ENCODE results near the gene SH3BP4. TPM values are rescaled to one million over a fixed set of nuclear protein-coding genes. Genes with fewer than 3 reads are reported as not detected.

The SH3BP4 gene
- total and polyA plus RNA-seq, 10 of the 15 experiments (the other 5 are each of a cell fraction or from before 2014, with no cell fraction given), result 0.03 to 0.36 TPM; not detected in 8

DNA sequence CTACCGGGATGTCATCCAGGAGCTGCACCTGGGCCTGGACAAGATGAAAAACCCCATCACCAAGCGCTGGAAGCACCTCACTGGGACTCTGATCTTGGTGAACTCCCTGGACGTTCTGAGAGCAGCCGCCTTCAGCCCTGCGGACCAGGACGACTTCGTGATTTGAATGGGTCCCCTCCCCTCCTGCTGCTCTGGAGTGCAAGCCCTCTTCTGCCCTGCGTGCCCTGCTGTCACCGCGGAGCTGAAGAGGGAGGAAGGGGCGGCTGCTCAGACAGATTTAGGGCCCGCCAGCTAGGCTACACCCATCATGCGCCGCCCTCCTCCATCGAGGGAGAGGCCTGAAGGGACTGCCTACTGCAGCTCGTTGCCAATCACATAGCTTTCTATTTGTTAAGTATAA is 101.8 kb downstream of the SH3BP4 start:
- Histone ChIP-seq H2AFZ (ENCODE audit: control insufficient read depth, low read depth, low read length) (no peak overlapping the region), H3K36me3 (ENCODE audit: control insufficient read depth in 2 of 2, insufficient read depth in 2 of 2, low read length in 1 of 2) (no peaks in the 10 kb centered on the region), H3K27me3 (replicated peaks in 1 of 2; ENCODE audit: control insufficient read depth in 2 of 2, insufficient read depth in 2 of 2, low read length in 1 of 2) (no peaks in the 10 kb centered on the region; a peak in 1 of 4 replicates), H3K27ac (ENCODE audit: control insufficient read depth, insufficient read depth) (no peak overlapping the region), H3K4me1 (ENCODE audit: control insufficient read depth, insufficient read depth, low read length) (no peaks in the 10 kb centered on the region), H4K20me1 (ENCODE audit: control insufficient read depth, insufficient read depth) (no peaks in the 10 kb centered on the region), H3K9ac (ENCODE audit: control insufficient read depth, insufficient read depth, low read length) (no peak overlapping the region), H3K4me2 (ENCODE audit: control insufficient read depth, insufficient read depth) (no peak overlapping the region), H3K9me3 (replicated peaks; ENCODE audit: control insufficient read depth, insufficient read depth, low read length) (no peaks in the 10 kb centered on the region), H3K79me2 (ENCODE audit: control insufficient read depth, insufficient read depth, low read length) (no peaks in the 10 kb centered on the region), H3K4me3 (no peak overlapping the region)
- no peak for DNase-seq (ENCODE audit: low read depth, low spot score)
- ChIA-PET RAD21 (ENCODE audit: unreplicated experiment) (no interaction called here), SMC1A (ENCODE audit: uncharacterized antibody, unreplicated experiment) (interaction anchor here (0.5 kb wide), 1 partner anchor 62 kb away, joined by 3 read pairs; no protein-coding TSS in a partner anchor), POLR2A (no interaction called here), CTCF (interaction anchor here (0.6 kb wide), 1 partner anchor 235 kb away, joined by 3 read pairs; no protein-coding TSS in a partner anchor)
- in situ Hi-C loops (cut with MboI) (no loop called here), intact Hi-C loops (cut with micrococcal nuclease; ENCODE audit: unreplicated experiment) (no loop called here)
- ATAC-seq, result no peak
- TF ChIP-seq HDAC6 (IDR thresholded peaks at IDR 0.05; ENCODE audit: unreplicated experiment) (no peak), SMC3 (IDR thresholded peaks at IDR 0.05; ENCODE audit: borderline replicate concordance, low read length) (no peak), ASH2L (IDR thresholded peaks at IDR 0.05; ENCODE audit: borderline replicate concordance, low read depth) (no peak), ZNF274 (IDR thresholded peaks at IDR 0.05; ENCODE audit: insufficient read depth, insufficient read length) (no peak), YY1 (IDR thresholded peaks at IDR 0.05; ENCODE audit: low read depth, low read length) (no peak), POLR2A (IDR thresholded peaks at IDR 0.05; ENCODE audit: low read depth, low read length) (no peak), ZSCAN29 (IDR thresholded peaks at IDR 0.05) (no peak), DPF2 (IDR thresholded peaks at IDR 0.05) (no peak), FOXK2 (IDR thresholded peaks at IDR 0.05) (no peak), WRNIP1 (IDR thresholded peaks at IDR 0.05; ENCODE audit: borderline replicate concordance, low read depth, low read length) (no peak), SP1 (IDR thresholded peaks at IDR 0.05; ENCODE audit: low read depth, low read length) (no peak), ZNF384 (IDR thresholded peaks at IDR 0.05; ENCODE audit: borderline replicate concordance, low read depth, low read length) (no peak), NR2C1 (IDR thresholded peaks at IDR 0.05) (no peak), SMARCA5 (IDR thresholded peaks at IDR 0.05) (no peak), KDM1A (IDR thresholded peaks at IDR 0.05; ENCODE audit: borderline replicate concordance) (no peak), PML (IDR thresholded peaks at IDR 0.05; ENCODE audit: low read length) (no peak)
- TF ChIP-seq, protein P1, sequence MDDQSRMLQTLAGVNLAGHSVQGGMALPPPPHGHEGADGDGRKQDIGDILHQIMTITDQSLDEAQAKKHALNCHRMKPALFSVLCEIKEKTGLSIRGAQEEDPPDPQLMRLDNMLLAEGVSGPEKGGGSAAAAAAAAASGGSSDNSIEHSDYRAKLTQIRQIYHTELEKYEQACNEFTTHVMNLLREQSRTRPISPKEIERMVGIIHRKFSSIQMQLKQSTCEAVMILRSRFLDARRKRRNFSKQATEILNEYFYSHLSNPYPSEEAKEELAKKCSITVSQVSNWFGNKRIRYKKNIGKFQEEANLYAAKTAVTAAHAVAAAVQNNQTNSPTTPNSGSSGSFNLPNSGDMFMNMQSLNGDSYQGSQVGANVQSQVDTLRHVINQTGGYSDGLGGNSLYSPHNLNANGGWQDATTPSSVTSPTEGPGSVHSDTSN (IDR thresholded peaks at IDR 0.05; ENCODE audit: insufficient replicate concordance, low read depth, low read length), result no peak
- TF ChIP-seq, protein P2, sequence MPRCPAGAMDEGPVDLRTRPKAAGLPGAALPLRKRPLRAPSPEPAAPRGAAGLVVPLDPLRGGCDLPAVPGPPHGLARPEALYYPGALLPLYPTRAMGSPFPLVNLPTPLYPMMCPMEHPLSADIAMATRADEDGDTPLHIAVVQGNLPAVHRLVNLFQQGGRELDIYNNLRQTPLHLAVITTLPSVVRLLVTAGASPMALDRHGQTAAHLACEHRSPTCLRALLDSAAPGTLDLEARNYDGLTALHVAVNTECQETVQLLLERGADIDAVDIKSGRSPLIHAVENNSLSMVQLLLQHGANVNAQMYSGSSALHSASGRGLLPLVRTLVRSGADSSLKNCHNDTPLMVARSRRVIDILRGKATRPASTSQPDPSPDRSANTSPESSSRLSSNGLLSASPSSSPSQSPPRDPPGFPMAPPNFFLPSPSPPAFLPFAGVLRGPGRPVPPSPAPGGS (IDR thresholded peaks at IDR 0.05; ENCODE audit: borderline replicate concordance, insufficient read depth, low read depth, low read length, poor library complexity, severe bottlenecking), result no peak
- WGBS (ENCODE audit: insufficient coverage, insufficient replicate concordance, low lambda C conversion rate, missing lambda C conversion rate), result 40% methylated on average over 14 of the region's 16 CpGs
- FAIRE-seq, result no peak
- BruUV-seq (replicated peaks), result no TSS peak

Data from GM12878 (cell line).